Left lung (tissue), 10 donors: Measurements from ENCODE around the gene DNAJC6. TPM values are rescaled to one million over a fixed set of nuclear protein-coding genes. Genes with fewer than 3 reads are reported as not detected.
"Not testable (repeated sequence)": the region's sequence is repeated elsewhere in the genome, so short reads cannot be mapped to it uniquely, and the experiment has no call there.

ENCODE experiments used
- ATAC-seq: fragments of 200-7000 bp; cut with Tn5 transposase; one replicate; pipeline ENCODE4 v1.9.1; 2020; ENCODE audit warnings: moderate library complexity
- DNase-seq, 4 donors: peaks; one replicate each; pipeline ENCODE4 v3.0.0-alpha.2; 2013 to 2020
- H3K27ac ChIP-seq, 2 donors: fragments of 200-600 bp; sonication (generic) in 1 of 2; one replicate each; pipeline versions ENCODE4 v1.5.0 to v1.8.0; 2020 to 2021
- H3K27me3 ChIP-seq, 2 donors: fragments of 200-600 bp; sonication (generic) in 1 of 2; one replicate each; pipeline versions ENCODE4 v1.5.0 to v1.8.0; 2020 to 2021
- H3K36me3 ChIP-seq, 2 donors: fragments of 200-600 bp; sonication (generic) in 1 of 2; one replicate each; pipeline versions ENCODE4 v1.5.0 to v1.8.0; 2020 to 2021
- H3K4me1 ChIP-seq, 2 donors: fragments of 200-600 bp; one replicate each; pipeline ENCODE4 v1.8.0; 2021
- H3K4me3 ChIP-seq, 2 donors: fragments of 200-600 bp; sonication (generic) in 1 of 2; one replicate each; pipeline versions ENCODE4 v1.5.0 to v1.8.0; 2020 to 2021; ENCODE audit warnings: mild to moderate bottlenecking in 1 of 2
- H3K9me3 ChIP-seq, 2 donors: fragments of 200-600 bp; sonication (generic) in 1 of 2; one replicate each; pipeline versions ENCODE4 v1.5.0 to v1.8.0; 2020 to 2021
- intact Hi-C, 2 donors: fragments of 100-400 bp; cut with DNase I; formaldehyde crosslinking; loops; one replicate each; pipeline versions ENCODE4 v1.11.2 to v1.14.2; 2022
- polyA plus RNA-seq, 6 donors: library from polyadenylated mRNA; unstranded; fragments of 120-200 nt; gene quantifications; one replicate each; pipeline ENCODE4 v1.2.1, GENCODE V29; 2013; ENCODE audit not compliant: insufficient read length in 6 of 6
- total RNA-seq, 2 donors: library from RNA; stranded (reverse); fragmentation: NEBNext Ultra II Directional; extraction: Animal tissue kit (Norgen Biotek cat#: 25700); gene quantifications; one replicate each; pipeline ENCODE4 v1.2.1, GENCODE V29; 2021
- TF ChIP-seq, protein P1 (sequence below), 2 donors: fragments of 200-600 bp; sonication (generic) in 1 of 2; IDR thresholded peaks; one replicate each; pipeline versions ENCODE4 v1.5.0 to v1.8.0; 2021; ENCODE audit warnings: antibody characterized with exemption in 2 of 2
- donor health status: DM: no; HTN: yes; CAD: no.
- donor health status: DM: no; HTN: no; CAD: no.

The DNAJC6 gene
- total and polyA plus RNA-seq, 8 donors = 2.3 to 4.6 (median 2.8) TPM

DNA sequence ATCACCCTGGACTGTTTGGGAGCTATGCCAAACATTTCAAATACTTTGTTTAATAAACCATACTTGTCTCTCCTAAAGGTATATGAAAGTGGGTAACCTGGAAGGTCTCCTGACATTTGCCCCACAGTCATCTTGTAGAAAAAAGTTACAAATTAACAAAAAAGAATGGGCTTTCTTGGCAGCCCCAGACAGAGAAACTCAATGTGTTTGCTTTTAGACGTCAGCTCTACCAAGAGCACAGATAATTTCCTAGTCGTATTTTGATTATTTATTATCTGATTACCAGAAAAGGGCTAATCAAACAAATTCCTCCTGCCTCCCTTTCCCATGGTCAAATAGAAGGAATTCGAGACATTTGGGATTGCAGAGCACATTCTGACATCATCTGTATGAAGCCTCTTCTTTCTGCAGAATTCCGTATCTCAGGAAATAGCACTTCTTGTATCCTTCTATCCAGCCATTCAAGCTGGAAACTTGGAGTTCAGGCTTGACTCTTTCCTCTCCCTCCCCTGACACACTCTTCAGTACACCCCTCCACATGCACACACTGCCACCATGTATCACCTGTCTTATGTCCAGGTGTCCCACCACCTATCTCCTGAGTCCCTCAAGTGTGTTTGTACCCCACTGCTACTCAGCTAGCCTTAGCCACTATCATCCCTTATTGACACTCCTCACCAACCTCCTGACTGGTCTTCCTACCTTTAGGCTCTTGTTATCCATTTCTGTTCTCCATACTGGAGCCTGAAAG lies 68.3 kb downstream of the DNAJC6 start:
- H3K9me3 ChIP-seq = no peaks in the 10 kb centered on the region
- no peak for DNase-seq
- intact Hi-C loops = no loop called here

DNA sequence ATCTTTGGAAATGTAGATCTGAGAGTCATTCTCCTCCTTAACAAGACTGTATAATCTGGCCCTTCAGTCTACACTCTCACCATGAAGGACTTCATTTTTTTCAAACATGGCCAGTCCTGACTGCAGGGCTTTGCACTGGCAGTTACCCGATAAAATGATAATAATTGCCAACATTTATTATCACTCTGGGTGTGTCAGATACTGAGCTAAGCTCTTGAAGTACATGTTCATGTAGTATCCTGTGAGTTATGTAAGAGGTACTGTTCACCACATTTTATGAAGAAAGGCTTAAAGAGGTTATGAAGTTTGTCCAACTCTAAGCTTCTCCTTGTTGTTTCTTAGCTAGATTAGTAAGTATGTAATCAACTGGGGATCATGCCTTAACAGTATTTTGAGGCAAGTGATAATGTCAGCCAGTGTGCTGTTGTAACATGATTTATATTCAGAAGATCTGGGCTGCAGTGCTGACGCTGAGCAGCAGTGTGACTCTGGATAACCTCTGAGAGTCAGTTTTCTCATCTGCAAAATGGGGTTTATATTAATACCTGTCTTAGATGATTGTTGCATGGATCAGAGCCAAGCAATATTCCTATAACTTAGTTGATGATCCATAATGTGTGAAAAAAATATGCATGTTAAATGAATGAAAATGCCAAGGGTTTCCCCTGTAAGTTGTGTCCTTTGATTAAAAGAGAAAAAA lies 69.1 kb downstream of the DNAJC6 start:
- H3K9me3 ChIP-seq = no peaks in the 10 kb centered on the region
- no peaks in the 10 kb centered on the region for H3K27me3 ChIP-seq
- H3K4me3 ChIP-seq = no peak overlapping the region
- H3K27ac ChIP-seq = no peak overlapping the region
- DNase-seq = no peak
- ATAC-seq = no peak
- H3K36me3 ChIP-seq = no peaks in the 10 kb centered on the region
- intact Hi-C loops = no loop called here
- H3K4me1 ChIP-seq = no peaks in the 10 kb centered on the region
- TF ChIP-seq, protein P1, sequence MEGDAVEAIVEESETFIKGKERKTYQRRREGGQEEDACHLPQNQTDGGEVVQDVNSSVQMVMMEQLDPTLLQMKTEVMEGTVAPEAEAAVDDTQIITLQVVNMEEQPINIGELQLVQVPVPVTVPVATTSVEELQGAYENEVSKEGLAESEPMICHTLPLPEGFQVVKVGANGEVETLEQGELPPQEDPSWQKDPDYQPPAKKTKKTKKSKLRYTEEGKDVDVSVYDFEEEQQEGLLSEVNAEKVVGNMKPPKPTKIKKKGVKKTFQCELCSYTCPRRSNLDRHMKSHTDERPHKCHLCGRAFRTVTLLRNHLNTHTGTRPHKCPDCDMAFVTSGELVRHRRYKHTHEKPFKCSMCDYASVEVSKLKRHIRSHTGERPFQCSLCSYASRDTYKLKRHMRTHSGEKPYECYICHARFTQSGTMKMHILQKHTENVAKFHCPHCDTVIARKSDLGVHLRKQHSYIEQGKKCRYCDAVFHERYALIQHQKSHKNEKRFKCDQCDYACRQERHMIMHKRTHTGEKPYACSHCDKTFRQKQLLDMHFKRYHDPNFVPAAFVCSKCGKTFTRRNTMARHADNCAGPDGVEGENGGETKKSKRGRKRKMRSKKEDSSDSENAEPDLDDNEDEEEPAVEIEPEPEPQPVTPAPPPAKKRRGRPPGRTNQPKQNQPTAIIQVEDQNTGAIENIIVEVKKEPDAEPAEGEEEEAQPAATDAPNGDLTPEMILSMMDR (IDR thresholded peaks at IDR 0.05) = no peak

More for the DNA sequence above, 68.3 kb downstream of the DNAJC6 start:
- H3K4me3 ChIP-seq = no peak overlapping the region
- H3K4me1 ChIP-seq = no peaks in the 10 kb centered on the region
- no peaks in the 10 kb centered on the region for H3K36me3 ChIP-seq
- no peaks in the 10 kb centered on the region for H3K27me3 ChIP-seq
- TF ChIP-seq, protein P1 (IDR thresholded peaks at IDR 0.05) = no peak
- no peak for ATAC-seq
- no peak overlapping the region for H3K27ac ChIP-seq

DNA sequence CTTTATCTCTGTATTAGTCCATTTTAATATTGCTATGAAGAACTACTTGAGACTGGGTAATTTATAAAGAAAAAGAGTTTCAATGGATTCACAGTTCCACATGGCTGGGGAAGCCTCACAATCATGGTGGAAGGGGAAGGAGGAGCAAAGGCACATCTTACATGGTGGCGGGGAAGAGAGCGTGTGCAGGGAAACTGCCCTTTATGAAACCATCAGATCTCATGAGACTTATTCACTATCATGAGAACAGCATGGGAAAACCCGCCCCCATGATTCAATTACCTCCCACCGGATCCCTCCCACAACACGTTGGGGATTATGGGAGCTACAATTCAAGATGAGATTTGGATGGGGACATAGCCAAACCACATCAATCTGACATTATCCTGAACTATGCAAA lies 75.1 kb downstream of the DNAJC6 start:
- H3K27me3 ChIP-seq, intact Hi-C loops, DNase-seq, H3K4me3 ChIP-seq, H3K27ac ChIP-seq, H3K36me3 ChIP-seq, H3K4me1 ChIP-seq, ATAC-seq, H3K9me3 ChIP-seq: not testable (repeated sequence)

DNA sequence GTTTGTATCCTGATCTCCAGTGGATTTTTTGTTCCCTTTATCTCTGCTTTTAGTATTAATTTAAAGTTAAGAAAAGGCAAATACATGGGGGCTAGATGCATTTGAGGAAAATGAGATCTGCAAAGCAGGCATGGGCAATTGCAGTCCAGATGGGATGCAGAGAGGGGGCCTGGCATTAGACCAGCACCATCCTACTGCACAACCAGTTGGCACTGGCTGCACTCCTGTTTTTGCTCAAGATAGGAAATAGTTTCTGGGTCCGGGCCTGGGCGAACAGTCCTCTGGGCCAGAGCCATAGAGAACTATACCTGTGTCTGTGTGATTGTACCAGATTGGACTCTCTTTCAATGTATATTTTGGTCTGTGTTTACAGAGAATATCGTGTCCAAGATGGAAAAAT lies 77.1 kb downstream of the DNAJC6 start:
- Histone ChIP-seq H3K36me3 (no peaks in the 10 kb centered on the region), H3K9me3 (no peaks in the 10 kb centered on the region), H3K4me1 (no peaks in the 10 kb centered on the region), H3K4me3 (no peak overlapping the region), H3K27me3 (no peaks in the 10 kb centered on the region), H3K27ac (no peak overlapping the region)
- intact Hi-C loops = no loop called here
- DNase-seq = no peak
- ATAC-seq = no peak
- TF ChIP-seq, protein P1 (IDR thresholded peaks at IDR 0.05) = no peak

DNA sequence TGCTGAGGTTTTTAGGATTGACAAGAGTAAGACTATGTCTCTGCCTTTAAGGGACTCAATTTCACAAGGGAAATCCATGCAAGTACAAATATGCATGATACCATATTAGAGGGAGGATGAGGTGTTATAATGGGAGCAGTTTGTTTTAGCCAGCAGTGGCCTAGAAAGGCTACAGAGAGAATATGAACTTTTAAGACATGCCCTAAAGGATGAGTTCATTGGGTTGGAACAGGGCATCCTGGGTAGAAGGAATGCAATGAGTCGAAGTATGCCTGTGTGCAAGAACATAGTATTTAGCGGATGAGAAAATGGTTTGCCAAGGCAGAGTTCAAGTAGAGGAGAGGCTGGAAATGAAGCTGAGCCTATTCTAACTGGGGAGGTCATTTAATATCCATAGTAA lies 78.5 kb downstream of the DNAJC6 start:
- Histone ChIP-seq H3K27ac (no peak overlapping the region), H3K9me3 (no peaks in the 10 kb centered on the region), H3K36me3 (no peaks in the 10 kb centered on the region), H3K27me3 (no peaks in the 10 kb centered on the region), H3K4me1 (no peaks in the 10 kb centered on the region), H3K4me3 (no peak overlapping the region)
- DNase-seq (no peak), ATAC-seq (no peak)
- TF ChIP-seq, protein P1 (IDR thresholded peaks at IDR 0.05) = no peak
- intact Hi-C loops = no loop called here
